ENCODE results near the gene ABHD6.

The ABHD6 gene

DNA sequence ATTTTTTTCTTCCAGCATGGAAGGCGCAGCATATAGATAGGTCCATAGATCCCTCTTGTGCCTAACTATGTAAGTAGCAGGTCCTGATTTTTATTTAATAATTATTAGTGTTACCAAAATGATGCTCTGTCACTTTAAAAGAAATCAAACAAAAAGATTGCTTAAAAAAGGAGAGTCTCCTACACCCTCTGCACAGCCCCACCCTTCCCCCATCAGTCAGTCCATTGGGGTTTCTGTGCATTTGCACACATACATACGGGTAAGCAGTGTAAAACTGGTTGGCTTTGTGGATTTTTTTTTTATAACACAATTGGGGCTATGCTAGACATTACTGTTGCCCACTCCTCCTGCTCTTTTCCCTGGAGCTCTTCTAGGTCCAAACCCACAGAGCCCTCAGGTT is 61.5 kb downstream of the ABHD6 start:
- H3K9me2 ChIP-seq (replicated peaks; ENCODE audit: control insufficient read depth, low read length): no peaks in the 10 kb centered on the region
- H3K9me3 ChIP-seq (ENCODE audit: control insufficient read depth, insufficient read depth, low read length): no peaks in the 10 kb centered on the region; the same call in 1 of the 2 replicates
- TF ChIP-seq, protein P1, sequence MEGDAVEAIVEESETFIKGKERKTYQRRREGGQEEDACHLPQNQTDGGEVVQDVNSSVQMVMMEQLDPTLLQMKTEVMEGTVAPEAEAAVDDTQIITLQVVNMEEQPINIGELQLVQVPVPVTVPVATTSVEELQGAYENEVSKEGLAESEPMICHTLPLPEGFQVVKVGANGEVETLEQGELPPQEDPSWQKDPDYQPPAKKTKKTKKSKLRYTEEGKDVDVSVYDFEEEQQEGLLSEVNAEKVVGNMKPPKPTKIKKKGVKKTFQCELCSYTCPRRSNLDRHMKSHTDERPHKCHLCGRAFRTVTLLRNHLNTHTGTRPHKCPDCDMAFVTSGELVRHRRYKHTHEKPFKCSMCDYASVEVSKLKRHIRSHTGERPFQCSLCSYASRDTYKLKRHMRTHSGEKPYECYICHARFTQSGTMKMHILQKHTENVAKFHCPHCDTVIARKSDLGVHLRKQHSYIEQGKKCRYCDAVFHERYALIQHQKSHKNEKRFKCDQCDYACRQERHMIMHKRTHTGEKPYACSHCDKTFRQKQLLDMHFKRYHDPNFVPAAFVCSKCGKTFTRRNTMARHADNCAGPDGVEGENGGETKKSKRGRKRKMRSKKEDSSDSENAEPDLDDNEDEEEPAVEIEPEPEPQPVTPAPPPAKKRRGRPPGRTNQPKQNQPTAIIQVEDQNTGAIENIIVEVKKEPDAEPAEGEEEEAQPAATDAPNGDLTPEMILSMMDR (IDR thresholded peaks at IDR 0.05; ENCODE audit: low read depth, low read length, poor library complexity, severe bottlenecking): no peak
- TF ChIP-seq EZH2phosphoT487 (IDR thresholded peaks at IDR 0.05; ENCODE audit: borderline replicate concordance, low read length): no peak
- no peak overlapping the region for H3K4me3 ChIP-seq (ENCODE audit: low read length)
- no peak overlapping the region for H3K4me2 ChIP-seq (ENCODE audit: low read length)
- no peaks in the 10 kb centered on the region for H4K20me1 ChIP-seq (ENCODE audit: control insufficient read depth, insufficient read depth, low read depth, low read length)
- no peaks in the 10 kb centered on the region for H3K4me1 ChIP-seq (ENCODE audit: control insufficient read depth, low read length)
- no peaks in the 10 kb centered on the region for H3K79me2 ChIP-seq (ENCODE audit: control insufficient read depth, low read length)
- no peak overlapping the region for H3K27ac ChIP-seq (ENCODE audit: low read depth, low read length)
- no peaks in the 10 kb centered on the region for H3K36me3 ChIP-seq (ENCODE audit: control insufficient read depth, low read length)
- H3F3A ChIP-seq (ENCODE audit: control insufficient read depth, insufficient read depth): no peaks in the 10 kb centered on the region
- H3K27me3 ChIP-seq (ENCODE audit: control insufficient read depth, low read length): peaks cover 16% of the 10 kb centered on the region

- no peak for TF ChIP-seq EZH2phosphoT487 (IDR thresholded peaks at IDR 0.05; ENCODE audit: borderline replicate concordance, low read length)
- TF ChIP-seq, protein P1 (IDR thresholded peaks at IDR 0.05; ENCODE audit: low read depth, low read length, poor library complexity, severe bottlenecking): peak; percentile 65
- Histone ChIP-seq H3K4me2 (ENCODE audit: low read length) (no peak overlapping the region), H3F3A (ENCODE audit: control insufficient read depth, insufficient read depth) (no peaks in the 10 kb centered on the region)
Measured at GRCh38 chr3:58299839-58300516, 62.4 kb downstream of the ABHD6 start.

DNA sequence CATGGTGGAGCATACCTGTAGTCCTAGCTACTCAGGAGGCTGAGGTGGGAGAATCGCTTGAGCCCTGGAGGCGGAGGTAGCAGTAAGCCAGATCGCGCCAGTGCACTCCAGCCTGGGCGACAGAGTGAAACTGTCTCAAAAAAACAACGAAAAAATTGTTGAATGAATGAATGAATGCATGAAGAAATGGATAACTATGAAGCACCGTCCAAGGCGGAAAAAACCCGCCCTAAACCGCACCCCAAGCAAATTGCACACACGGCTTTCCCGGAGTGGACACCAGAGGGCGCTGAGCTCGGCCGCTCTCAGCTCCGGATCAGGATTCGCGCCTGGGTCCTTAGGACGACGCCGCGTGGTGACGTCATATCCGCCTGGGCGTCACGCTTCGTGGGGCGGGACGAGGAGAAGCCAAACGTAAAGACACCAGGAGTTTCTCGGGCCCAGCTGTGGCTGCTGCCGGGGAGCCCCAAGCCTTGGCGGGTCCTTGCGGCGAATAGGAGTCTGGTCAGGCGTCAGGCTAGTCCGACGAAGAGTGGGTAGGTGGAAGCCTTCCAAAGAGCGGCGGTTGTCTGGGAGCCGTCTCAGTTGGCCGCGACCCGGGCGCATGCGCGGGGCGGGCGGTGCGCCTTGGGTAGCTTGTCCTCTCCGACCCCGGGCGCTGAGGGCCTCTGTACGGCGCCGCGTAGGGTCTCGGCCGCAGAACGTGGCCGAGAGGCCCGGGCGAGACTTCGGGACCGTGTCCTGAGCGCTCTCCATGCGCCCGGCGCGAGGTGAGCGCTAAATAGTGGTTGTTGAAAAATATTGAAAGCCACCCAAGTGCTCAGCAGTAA is 68.5 kb downstream of the ABHD6 start, which contains the start of the genes HTD2 and RPP14:
HTD2 (plus strand) TSS at position 639 of the 830 bp plus-strand sequence. CDS start 11,094 bp downstream, outside the sequence.
RPP14 (plus strand) TSS at position 364 of the 830 bp plus-strand sequence. CDS start 4,085 bp downstream, outside the sequence.
- H4K20me1 ChIP-seq (ENCODE audit: control insufficient read depth, insufficient read depth, low read depth, low read length): peaks cover 18% of the 10 kb centered on the region
- peak within 1 kb of the TSS; percentile 88 for H3K4me3 ChIP-seq (ENCODE audit: low read length)
- H3K9me3 ChIP-seq (ENCODE audit: control insufficient read depth, insufficient read depth, low read length): no peaks in the 10 kb centered on the region; the same call in 1 of the 2 replicates
- H3K4me1 ChIP-seq (ENCODE audit: control insufficient read depth, low read length): peaks cover 21% of the 10 kb centered on the region
- H3K4me2 ChIP-seq (ENCODE audit: low read length): peak within 1 kb of the TSS; percentile 97
- H3F3A ChIP-seq (ENCODE audit: control insufficient read depth, insufficient read depth): no peaks in the 10 kb centered on the region
- no peaks in the 10 kb centered on the region for H3K9me2 ChIP-seq (replicated peaks; ENCODE audit: control insufficient read depth, low read length)
- peak within 1 kb of the TSS; percentile 74 for H3K27ac ChIP-seq (ENCODE audit: low read depth, low read length)
- H3K79me2 ChIP-seq (ENCODE audit: control insufficient read depth, low read length): peaks cover 47% of the 10 kb centered on the region
- TF ChIP-seq, protein P1 (IDR thresholded peaks at IDR 0.05; ENCODE audit: low read depth, low read length, poor library complexity, severe bottlenecking): peak; percentile 85
- no peak for TF ChIP-seq EZH2phosphoT487 (IDR thresholded peaks at IDR 0.05; ENCODE audit: borderline replicate concordance, low read length)
- H3K36me3 ChIP-seq (ENCODE audit: control insufficient read depth, low read length): peaks cover 37% of the 10 kb centered on the region
- peaks cover 9% of the 10 kb centered on the region for H3K27me3 ChIP-seq (ENCODE audit: control insufficient read depth, low read length)

More at GRCh38 chr3:58299839-58300516, 62.4 kb downstream of the ABHD6 start:
- H3K4me1 ChIP-seq (ENCODE audit: control insufficient read depth, low read length): no peaks in the 10 kb centered on the region
- no peak overlapping the region for H3K27ac ChIP-seq (ENCODE audit: low read depth, low read length)
- no peaks in the 10 kb centered on the region; the same call in 1 of the 2 replicates for H3K9me3 ChIP-seq (ENCODE audit: control insufficient read depth, insufficient read depth, low read length)
- H3K79me2 ChIP-seq (ENCODE audit: control insufficient read depth, low read length): no peaks in the 10 kb centered on the region
- H3K9me2 ChIP-seq (replicated peaks; ENCODE audit: control insufficient read depth, low read length): no peaks in the 10 kb centered on the region
- H4K20me1 ChIP-seq (ENCODE audit: control insufficient read depth, insufficient read depth, low read depth, low read length): no peaks in the 10 kb centered on the region
- H3K36me3 ChIP-seq (ENCODE audit: control insufficient read depth, low read length): no peaks in the 10 kb centered on the region
- H3K4me3 ChIP-seq (ENCODE audit: low read length): no peak overlapping the region
- peaks cover 16% of the 10 kb centered on the region for H3K27me3 ChIP-seq (ENCODE audit: control insufficient read depth, low read length)

All from DOHH2 (cell line).